GM21423 (cell line): ENCODE measurements around the gene RABGAP1L.

Source experiments
- ATAC-seq: cut with Tn5 transposase; IDR thresholded peaks from one replicate; pipeline ENCODE4 v1.9.1; 2021; ENCODE audit warnings: mild to moderate bottlenecking, moderate library complexity; ENCODE audit not compliant: unreplicated experiment

The RABGAP1L gene

DNA sequence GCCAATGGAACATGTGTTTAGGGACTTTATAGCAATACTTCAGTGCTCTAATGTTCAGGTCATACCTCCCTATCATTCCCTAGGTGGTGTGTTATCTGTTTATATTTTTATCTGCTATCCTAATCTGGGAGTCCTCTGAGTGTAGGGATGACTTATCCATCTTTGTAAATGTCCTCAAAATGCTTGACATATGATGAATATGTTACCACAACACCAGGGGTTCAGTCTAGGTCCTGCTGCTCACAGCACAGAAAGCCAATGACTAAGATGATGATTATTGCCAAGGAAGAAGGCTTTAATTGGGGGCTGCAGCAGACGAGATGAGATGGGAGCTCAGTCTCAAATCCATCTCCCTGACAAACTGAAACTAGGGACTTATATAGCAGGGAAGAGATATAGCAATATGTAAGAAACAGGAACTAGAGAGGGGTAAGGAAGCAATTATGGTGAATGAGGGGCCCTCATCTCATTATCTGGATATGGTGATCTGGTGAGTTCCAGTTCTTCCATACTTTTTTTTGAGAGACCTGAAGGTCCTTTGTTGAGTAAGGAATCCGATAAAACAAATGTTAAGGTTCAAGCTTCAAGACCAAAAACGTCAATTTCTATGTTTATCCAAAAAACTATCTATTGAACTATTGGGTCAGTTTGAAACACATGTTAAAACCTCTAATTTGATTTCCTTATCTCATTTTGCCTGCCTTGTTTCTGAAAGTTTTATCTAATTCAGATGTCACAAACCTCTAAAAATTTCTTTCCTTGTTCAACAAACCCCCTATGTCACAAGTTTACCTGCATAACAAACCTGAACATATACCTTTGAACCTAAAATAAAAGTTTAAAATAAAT is 583.7 kb downstream of the RABGAP1L start:
- no peak for ATAC-seq

- ATAC-seq: no peak
These were observed 584.6 kb downstream of the RABGAP1L start for GRCh38 chr1:174743654-174744561.

DNA sequence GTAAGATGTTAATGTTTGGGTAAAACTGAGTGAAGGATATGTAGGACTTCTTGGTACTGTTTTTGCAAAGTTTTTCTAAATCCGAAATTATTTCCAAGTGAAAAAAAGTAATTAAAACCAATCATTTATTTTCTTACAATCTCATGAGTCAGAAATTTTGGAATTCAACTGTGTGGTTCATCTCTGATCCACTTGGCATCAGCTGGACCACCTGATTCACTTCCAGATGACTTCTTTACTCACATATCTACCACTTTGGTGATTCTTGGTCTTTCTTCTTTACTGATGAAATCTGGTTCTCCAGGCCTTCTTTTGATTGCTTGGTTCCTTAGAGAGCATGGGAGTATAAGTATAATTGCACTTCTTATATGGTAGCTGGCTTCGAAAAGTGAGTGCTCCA is 585.6 kb downstream of the RABGAP1L start:
- ATAC-seq: no peak

GRCh38 chr1:174746024-174746808 is 586.9 kb downstream of the RABGAP1L start:
- no peak for ATAC-seq

GRCh38 chr1:174747613-174748012 is 588.3 kb downstream of the RABGAP1L start:
- ATAC-seq: no peak

DNA sequence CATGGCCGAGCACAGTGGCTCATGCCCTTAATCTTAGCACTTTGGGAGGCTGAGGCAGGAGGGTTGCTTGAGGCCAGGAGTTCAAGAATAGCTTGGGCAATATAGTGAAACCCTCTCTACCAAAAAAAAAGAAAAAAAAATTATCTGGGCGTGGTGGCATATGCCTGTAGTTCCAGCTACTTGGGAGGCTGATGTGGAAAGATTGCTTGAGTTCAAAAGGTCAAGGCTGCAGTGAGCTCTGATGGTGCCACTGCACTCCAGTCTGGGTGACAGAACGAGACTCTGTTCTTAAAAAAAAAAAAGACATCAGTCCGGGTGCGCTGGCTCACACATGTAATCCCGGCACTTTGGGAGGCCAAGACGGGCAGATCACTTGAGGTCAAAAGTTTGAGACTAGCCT is 589.3 kb downstream of the RABGAP1L start:
- no peak for ATAC-seq

DNA sequence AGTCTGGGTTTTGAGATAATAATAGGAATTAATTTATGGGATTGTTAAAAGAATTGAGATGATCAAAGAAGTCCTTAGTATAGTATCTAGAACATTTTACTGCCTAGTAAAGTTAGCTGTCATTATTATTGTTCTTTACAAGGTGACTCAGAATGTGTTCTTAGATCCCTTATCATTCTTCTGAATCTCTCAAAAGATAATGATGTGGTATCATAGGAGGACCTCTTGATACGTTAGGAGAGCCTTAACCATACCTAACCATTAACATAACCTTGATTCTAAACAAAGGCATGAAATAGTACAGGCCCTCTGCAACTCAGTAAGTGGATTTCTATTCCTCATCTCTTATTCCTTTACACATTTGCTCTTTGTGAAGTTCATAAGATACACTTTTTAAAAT is 593.8 kb downstream of the RABGAP1L start:
- no peak for ATAC-seq

DNA sequence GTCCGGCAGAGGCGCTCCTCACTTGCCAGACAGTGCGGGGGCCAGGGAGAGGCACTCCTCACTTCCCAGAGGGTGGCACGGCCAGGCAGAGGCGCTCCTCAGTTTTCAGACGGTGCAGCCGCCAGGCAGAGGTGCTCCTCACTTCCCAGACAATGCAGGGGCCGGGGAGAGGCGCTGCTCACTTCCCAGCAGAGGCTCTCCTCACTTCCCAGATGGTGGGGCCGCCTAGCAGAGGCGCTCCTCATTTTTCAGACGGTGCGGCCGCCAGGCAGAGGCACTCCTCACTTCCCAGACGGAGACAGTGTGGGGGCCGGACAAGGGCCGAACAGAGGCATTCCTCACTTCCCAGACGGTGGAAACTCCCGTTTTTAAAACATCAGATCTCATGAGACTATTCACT is 602.0 kb downstream of the RABGAP1L start:
- ATAC-seq: no peak

DNA sequence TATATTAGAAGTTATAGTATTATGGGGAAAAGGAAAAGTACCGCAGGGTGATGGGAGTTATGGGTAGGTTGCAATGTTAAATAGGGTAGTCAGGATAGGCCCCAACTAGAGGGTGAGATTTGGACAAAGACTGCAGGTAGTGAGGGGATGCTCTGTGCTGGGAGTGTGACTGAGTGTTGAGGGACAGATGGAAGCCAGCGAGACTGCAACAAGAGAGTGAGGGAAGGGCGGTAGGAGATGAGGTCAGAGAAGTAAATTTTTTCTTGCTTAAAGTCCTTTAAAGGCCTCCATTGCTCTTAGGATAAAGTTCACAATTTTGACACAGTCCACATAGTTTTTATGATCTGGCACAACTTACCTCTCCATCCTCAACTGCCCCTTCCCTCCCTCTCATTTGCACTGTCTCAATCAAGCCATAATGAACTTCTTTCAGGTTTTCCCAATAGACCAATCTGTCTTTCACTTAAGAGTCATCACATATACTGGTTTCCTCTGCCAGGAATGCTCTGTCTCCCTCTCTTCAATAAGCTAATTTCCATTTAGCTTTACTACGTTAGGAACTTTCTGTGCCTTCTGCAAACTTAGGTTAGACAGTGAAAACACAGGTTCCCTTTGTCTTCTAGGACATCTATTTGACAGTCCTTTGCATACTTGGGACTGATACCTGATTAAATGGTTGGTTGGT is 602.7 kb downstream of the RABGAP1L start:
- no peak for ATAC-seq

DNA sequence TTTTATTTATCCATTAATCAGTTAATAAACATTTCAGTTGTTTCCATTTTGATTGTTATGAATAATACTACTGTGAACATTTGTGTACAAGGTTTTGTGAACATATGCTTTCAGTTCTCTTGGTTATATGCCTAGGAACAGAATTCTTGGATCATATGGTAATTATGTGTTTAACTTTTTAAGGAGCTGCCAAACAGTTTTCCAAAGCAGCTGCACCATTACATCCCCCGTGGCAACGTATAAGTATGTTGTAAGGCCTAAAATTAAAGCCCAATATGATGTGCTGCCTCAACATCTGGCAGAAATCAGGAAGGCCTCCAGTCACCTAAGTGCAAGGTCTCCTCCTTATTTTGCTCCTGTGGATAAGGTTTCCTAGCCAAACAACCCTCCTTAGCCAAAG is 604.9 kb downstream of the RABGAP1L start:
- ATAC-seq: no peak

DNA sequence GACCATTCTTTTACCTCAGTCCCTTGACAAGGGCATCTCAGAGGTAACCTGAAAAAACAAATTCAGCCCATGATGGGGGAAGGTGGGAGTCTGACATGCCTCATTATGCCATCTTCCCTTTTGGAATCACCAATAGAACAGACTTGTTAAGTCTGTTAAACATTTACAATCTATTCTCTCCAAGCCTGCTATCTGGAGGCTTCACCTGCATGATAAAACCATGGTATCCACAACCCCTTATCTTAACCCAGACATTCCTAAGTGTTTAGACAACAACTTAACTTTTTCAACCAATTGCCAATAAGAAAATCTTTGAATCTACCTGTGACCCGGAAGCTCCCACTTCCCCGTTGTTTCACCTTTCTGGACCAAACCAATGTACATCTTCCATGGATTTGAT is 607.4 kb downstream of the RABGAP1L start:
- no peak for ATAC-seq

DNA sequence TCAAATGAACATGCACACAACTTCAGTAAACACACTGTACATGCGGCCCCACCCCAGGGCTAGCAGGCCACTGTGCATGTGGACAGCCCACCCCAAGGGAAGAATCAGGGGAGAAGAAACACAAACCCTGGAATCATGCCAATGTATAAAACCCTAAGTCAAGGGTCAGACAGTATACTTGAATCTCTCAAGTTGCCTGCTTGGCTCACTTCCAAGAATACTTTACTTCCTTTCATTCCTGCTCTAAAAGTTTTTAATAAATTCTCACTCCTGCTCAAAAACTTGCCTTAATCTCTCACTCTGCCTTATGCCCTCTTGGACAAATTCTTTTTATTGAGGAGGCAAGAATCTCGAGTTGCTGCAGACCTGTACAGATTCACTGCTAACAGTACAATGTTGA is 609.2 kb downstream of the RABGAP1L start:
- ATAC-seq: no peak

- no peak for ATAC-seq
These were observed 609.6 kb downstream of the RABGAP1L start for GRCh38 chr1:174768949-174769348.

- ATAC-seq: no peak
These were observed 610.7 kb downstream of the RABGAP1L start for GRCh38 chr1:174769961-174770549.

- no peak for ATAC-seq
These were observed 616.3 kb downstream of the RABGAP1L start for GRCh38 chr1:174775621-174776020.

GRCh38 chr1:174777262-174777661 is 617.9 kb downstream of the RABGAP1L start:
- ATAC-seq: no peak

GRCh38 chr1:174785510-174785909 is 626.2 kb downstream of the RABGAP1L start:
- no peak for ATAC-seq

DNA sequence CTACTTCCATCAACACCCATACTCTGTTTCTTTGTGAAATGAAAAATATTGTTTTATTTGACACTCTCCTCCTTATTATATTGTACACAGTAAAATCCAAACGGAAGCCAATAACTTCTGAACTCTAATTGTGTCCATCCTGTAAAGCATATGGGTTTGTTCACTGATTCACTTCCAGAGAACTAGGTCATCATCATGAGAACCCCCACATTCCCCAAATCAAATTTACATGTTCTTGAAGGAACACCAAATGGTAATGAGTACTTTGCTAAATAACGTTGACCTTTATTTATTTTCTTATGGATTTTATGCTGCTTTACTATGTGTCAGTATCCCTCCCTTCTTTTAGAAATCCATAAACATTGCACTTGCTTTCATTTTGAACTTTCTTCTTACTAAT is 627.0 kb downstream of the RABGAP1L start:
- no peak for ATAC-seq

DNA sequence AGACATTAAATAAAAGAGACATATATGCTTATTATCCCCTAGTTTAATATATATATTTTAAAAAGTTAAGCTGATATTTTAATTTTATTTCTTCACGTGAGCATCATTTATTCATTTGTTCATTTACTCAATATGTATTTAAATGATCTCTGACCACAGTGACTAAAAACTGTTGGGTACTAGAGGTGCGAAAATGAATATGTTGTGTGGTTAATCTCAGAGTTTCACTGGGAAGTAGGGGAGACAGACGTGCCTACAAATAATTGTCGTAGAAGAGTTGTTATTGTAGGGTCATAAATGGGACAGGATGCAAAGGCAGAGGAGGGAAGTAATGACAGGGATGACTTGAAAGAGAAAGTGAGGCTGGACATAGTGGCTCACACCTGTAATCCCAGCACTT is 627.4 kb downstream of the RABGAP1L start:
- ATAC-seq: peak; percentile 70

DNA sequence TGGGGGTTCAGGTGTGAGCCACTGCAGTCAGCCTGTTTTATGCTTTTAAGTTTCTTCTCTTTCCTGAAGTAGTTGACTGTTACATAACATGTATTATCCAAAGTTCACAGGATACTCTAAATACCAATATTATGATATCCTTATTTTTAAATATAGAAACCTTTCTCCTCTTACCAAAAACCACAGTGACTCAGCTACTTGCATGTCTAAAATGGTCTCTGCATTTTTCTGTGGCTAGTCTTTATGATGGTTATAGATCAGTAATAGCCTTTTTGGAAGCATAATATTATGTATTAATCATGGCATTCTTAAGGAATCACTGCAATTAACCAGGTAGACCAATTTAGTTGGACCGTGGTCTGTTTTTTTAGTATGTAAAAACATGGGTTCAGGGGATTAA is 629.7 kb downstream of the RABGAP1L start:
- no peak for ATAC-seq
